Keratinocyte (primary cell): ENCODE results near the gene C12orf60.

Source experiments
- CTCF ChIP-seq, 3 experiments: IDR thresholded peaks in 1 of 3; conservative IDR thresholded peaks in 1 of 3; optimal IDR thresholded peaks in 1 of 3; 2 replicates in 2 of 3; 3 replicates in 1 of 3; pipeline versions ENCODE3 to v1.5.1; 2011; ENCODE audit warnings: low read length in 3 of 3, mild to moderate bottlenecking in 3 of 3, moderate library complexity in 2 of 3, control low read depth in 1 of 3, inconsistent platforms in 1 of 3; ENCODE audit not compliant: insufficient read depth in 2 of 3; ENCODE audit errors: extremely low read depth in 1 of 3
- EZH2 ChIP-seq: IDR thresholded peaks from one replicate; pipeline ENCODE4 v1.6.1; 2012; ENCODE audit warnings: inconsistent platforms, mild to moderate bottlenecking, low read length, moderate library complexity

- no peak for TF ChIP-seq CTCF (optimal IDR thresholded peaks at IDR 0.05 in 1 of 3, IDR thresholded peaks at IDR 0.05 in 1 of 3, conservative IDR thresholded peaks at IDR 0.05 in 1 of 3; ENCODE audit: extremely low read depth in 1 of 3, insufficient read depth in 2 of 3, low read length in 3 of 3)
- no peak for TF ChIP-seq EZH2
These were observed 36.7 kb upstream of the C12orf60 start for GRCh38 chr12:14766649-14767215.
